Measurements from ENCODE around the gene PLXNC1. TPM values are rescaled to one million over a fixed set of nuclear protein-coding genes. Genes with fewer than 3 reads are reported as not detected.

PLXNC1 gene
- total and polyA plus RNA-seq, 2 of the 8 experiments (the other 6 are each of a cell fraction or from before 2014, with no cell fraction given): 0.83 to 2.0 TPM

GRCh38 chr12:94107910-94108309 is 40.5 kb upstream of the PLXNC1 start (continued):
- TF ChIP-seq CHD7 (IDR thresholded peaks at IDR 0.05; ENCODE audit: insufficient replicate concordance, low read length): no peak
- no peak for TF ChIP-seq POU5F1 (IDR thresholded peaks at IDR 0.05; ENCODE audit: low read depth, low read length)
- TF ChIP-seq BRCA1 (IDR thresholded peaks at IDR 0.05; ENCODE audit: low read depth, low read length): no peak
- TF ChIP-seq TBP (IDR thresholded peaks at IDR 0.05; ENCODE audit: low read depth, low read length): no peak
- no peak for TF ChIP-seq BACH1 (IDR thresholded peaks at IDR 0.05; ENCODE audit: low read length)
- TF ChIP-seq POLR2A (IDR thresholded peaks at IDR 0.05; ENCODE audit: control extremely low read depth in 1 of 2, low read depth in 2 of 2, low read length in 2 of 2): no peak
- TF ChIP-seq NANOG (IDR thresholded peaks at IDR 0.05; ENCODE audit: insufficient read depth, low read depth, low read length, poor library complexity, severe bottlenecking): no peak
- TF ChIP-seq FOSL1 (IDR thresholded peaks at IDR 0.05; ENCODE audit: insufficient read depth, low read depth, low read length): no peak
- TF ChIP-seq SIRT6 (IDR thresholded peaks at IDR 0.05; ENCODE audit: low read length): no peak
- TF ChIP-seq CHD1 (IDR thresholded peaks at IDR 0.05; ENCODE audit: low read depth, low read length): no peak
